HepG2 (cell line): ENCODE measurements around the gene SMPD2. TPM values are rescaled to one million over a fixed set of nuclear protein-coding genes. Genes with fewer than 3 reads are reported as not detected.

Experiments used
- ZBTB40 ChIP-seq, 2 experiments: fragments of 450-650 bp in 1 of 2; sonication (generic) in 1 of 2; formaldehyde crosslinking in 1 of 2; IDR thresholded peaks; 2 replicates each; pipeline versions ENCODE4 v1.6.1 to v1.8.0; 2016 to 2022; ENCODE audit warnings: antibody characterized with exemption in 1 of 2, mild to moderate bottlenecking in 1 of 2, missing genetic modification reagents in 1 of 2
- polyA plus RNA-seq, 8 experiments: library from polyadenylated mRNA; depleted of rRNA in 3 of 8; stranded (reverse) in 7 of 8; unstranded in 1 of 8; fragments of >200 nt; fragmentation: Illumina TruSeq in 4 of 8; extraction: Trizol in 4 of 8; gene quantifications; 2 replicates each; pipeline versions ENCODE4 v1.2.1 to v1.2.3, GENCODE V29; 2011 to 2016; ENCODE audit warnings: low read depth in 4 of 8, missing spikeins in 1 of 8, mixed read lengths in 1 of 8; ENCODE audit not compliant: insufficient read depth in 1 of 8
- total RNA-seq, 5 experiments: library from RNA; depleted of rRNA; stranded (reverse); fragments of >200 nt; fragmentation: Illumina TruSeq; extraction: Trizol; gene quantifications; 2 replicates each; pipeline ENCODE4 v1.2.3, GENCODE V29; 2016; ENCODE audit warnings: low read depth in 1 of 5

Gene SMPD2
- total and polyA plus RNA-seq, 2 of the 13 experiments (the other 11 are each of a cell fraction or from before 2014, with no cell fraction given) = 5.9 to 10.6 TPM

GRCh38 chr6:109482905-109483734 is 42.6 kb downstream of the SMPD2 start, which contains the start of gene ZBTB24 (continued):
- TF ChIP-seq ZBTB40 (IDR thresholded peaks at IDR 0.05) (no peak), ZBTB40 (CRISPR knock-in tag; IDR thresholded peaks at IDR 0.05) (peak; percentile 54; the same call in 1 of the 2 replicates)
